Measurements from ENCODE around the gene UCP2. TPM values are rescaled to one million over a fixed set of nuclear protein-coding genes. Genes with fewer than 3 reads are reported as not detected.

UCP2 gene
- total RNA-seq, 1 donor from 2014 or later, result 12.8 TPM

DNA sequence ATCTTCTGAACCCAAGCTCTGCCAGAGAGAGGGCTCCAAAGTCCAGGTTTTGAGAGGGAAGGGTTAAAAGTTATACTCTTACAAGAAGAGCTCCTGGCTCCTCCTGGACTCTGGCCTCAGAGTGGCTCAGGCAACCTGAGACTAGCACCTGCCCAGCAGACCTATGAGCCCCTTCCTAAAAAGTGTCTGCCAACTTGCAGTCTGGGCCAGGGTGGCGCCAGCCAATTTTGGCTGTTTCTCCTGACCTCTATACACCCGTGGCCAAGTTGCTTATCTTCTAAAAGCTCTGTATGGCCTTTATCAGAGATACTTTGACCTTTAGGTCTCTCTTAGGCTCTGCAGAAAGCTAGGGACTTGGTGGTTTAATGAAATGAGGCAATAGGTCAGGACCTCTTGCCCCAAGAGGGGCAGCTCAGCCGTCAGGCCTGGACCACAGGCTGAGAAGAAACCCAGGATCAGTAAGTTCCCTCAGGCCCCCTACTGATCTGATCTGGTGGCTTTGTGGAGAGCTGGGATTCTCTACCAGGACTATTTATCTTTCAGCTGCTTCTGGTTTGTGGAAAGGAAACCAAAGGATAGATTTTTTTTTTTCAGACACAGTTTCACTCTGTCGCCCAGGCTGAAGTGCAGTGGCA is 36.6 kb upstream of the UCP2 start:
- no peak overlapping the region for H3K4me3 Mint-ChIP-seq (ENCODE audit: unreplicated experiment)
- H3K27ac Mint-ChIP-seq (ENCODE audit: unreplicated experiment), result no peak overlapping the region
- peaks cover 21% of the 10 kb centered on the region for H3K36me3 Mint-ChIP-seq (ENCODE audit: low read depth, unreplicated experiment)
- TF ChIP-seq, protein P1, sequence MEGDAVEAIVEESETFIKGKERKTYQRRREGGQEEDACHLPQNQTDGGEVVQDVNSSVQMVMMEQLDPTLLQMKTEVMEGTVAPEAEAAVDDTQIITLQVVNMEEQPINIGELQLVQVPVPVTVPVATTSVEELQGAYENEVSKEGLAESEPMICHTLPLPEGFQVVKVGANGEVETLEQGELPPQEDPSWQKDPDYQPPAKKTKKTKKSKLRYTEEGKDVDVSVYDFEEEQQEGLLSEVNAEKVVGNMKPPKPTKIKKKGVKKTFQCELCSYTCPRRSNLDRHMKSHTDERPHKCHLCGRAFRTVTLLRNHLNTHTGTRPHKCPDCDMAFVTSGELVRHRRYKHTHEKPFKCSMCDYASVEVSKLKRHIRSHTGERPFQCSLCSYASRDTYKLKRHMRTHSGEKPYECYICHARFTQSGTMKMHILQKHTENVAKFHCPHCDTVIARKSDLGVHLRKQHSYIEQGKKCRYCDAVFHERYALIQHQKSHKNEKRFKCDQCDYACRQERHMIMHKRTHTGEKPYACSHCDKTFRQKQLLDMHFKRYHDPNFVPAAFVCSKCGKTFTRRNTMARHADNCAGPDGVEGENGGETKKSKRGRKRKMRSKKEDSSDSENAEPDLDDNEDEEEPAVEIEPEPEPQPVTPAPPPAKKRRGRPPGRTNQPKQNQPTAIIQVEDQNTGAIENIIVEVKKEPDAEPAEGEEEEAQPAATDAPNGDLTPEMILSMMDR (IDR thresholded peaks at IDR 0.05; ENCODE audit: unreplicated experiment), result no peak
- H3K27me3 Mint-ChIP-seq (ENCODE audit: unreplicated experiment), result no peaks in the 10 kb centered on the region
- peaks cover 9% of the 10 kb centered on the region for H3K4me1 Mint-ChIP-seq (ENCODE audit: unreplicated experiment)
- no peak for DNase-seq (ENCODE audit: low spot score)
- H3K9me3 Mint-ChIP-seq (ENCODE audit: unreplicated experiment), result no peaks in the 10 kb centered on the region

DNA sequence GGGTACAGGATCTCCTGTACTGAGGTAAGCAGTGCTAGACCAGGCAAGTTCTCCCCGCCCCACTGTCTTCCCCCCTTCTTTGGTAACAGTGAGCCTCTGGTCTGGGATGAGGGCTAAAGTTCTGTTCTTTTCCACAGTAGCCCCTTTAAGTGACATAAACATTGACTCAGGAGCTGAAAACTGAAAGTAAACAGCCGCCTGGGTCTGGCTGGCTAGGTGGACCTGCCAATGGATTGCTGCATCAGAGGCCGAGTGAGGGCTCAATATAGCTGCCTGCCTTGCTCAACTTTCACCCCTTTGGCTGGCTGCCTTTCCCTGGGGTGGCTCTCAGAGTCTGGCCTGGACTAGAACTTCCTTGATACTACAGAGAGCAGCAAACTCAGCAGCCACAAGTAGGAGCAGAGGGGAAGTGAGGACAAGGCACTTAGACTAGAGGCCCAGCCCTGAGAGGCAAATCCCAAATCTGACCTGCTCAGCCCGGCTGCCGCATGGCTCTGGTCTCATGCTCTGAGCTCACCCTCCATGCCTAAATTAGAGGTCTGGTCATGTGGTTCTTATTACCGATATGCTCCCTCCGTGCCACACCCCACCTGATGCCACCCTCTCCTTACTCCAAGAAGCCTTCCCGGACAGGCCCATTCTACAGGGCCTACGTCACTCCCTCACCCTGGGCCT is 35.8 kb upstream of the UCP2 start:
- TF ChIP-seq, protein P1 (IDR thresholded peaks at IDR 0.05; ENCODE audit: unreplicated experiment), result no peak
- H3K9me3 Mint-ChIP-seq (ENCODE audit: unreplicated experiment), result no peaks in the 10 kb centered on the region
- H3K4me1 Mint-ChIP-seq (ENCODE audit: unreplicated experiment), result peaks cover 1% of the 10 kb centered on the region
- H3K4me3 Mint-ChIP-seq (ENCODE audit: unreplicated experiment), result no peak overlapping the region
- H3K27ac Mint-ChIP-seq (ENCODE audit: unreplicated experiment), result no peak overlapping the region
- no peaks in the 10 kb centered on the region for H3K27me3 Mint-ChIP-seq (ENCODE audit: unreplicated experiment)
- DNase-seq (ENCODE audit: low spot score), result no peak
- H3K36me3 Mint-ChIP-seq (ENCODE audit: low read depth, unreplicated experiment), result peaks cover 21% of the 10 kb centered on the region

DNA sequence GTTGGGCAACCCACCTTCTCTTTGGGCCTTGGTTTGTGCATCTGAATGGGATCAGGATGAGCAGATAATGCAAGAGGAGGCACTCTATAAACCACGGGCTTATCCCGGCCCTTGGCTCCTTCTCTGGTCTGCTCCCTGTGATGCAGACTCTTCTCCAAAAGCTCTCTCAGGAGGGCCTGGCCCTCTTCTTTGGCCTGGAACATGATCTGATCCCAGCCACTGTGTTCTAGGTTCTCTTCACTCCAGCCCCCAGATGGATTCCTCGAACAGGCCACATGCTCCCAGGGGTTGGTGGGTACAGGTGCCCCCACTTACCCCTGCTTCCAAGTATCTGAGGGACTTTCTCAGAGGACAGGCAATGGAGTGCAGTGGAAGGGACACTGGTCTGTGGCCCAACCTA is 35.0 kb upstream of the UCP2 start:
- peaks cover 21% of the 10 kb centered on the region for H3K36me3 Mint-ChIP-seq (ENCODE audit: low read depth, unreplicated experiment)
- no peaks in the 10 kb centered on the region for H3K9me3 Mint-ChIP-seq (ENCODE audit: unreplicated experiment)
- no peak overlapping the region for H3K27ac Mint-ChIP-seq (ENCODE audit: unreplicated experiment)

DNA sequence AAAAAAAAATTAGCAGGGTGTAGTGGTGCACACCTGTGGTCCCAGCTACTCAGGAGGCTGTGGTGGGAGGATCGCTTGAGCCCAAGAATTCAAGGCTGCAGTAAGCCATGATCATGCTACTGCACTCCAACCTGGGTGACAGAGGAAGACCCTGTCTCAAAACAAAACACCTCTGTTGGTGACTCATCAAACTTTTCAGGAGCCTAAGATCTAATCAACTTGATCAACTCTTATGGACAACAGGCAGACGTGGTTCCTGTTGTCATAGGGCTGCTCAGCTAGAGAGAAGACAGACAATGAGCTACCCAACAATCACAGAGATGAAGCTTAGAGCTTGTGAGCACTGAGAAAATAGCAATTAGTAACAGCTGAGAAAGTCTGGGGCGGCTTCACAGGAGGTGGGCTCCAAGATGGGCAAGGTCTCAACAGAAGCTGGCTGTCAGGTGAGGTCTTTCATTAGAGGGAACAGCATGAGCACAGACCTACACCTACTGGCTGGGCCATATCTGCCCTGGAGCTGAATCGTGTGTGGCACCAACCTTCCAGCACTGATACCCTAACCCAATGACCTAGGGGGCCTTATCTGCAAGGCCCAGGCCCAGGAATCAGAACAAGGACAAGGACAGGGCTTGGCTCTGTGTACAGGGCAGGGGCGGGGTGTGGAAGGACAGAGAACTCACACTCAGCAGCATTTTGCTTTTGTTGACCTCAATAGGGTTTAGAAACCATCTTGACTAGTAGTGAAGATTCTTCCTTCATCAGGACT is 33.5 kb upstream of the UCP2 start:
- H3K4me3 Mint-ChIP-seq (ENCODE audit: unreplicated experiment), result peak overlapping the region; percentile 61
- no peak overlapping the region for H3K27ac Mint-ChIP-seq (ENCODE audit: unreplicated experiment)
- TF ChIP-seq, protein P1 (IDR thresholded peaks at IDR 0.05; ENCODE audit: unreplicated experiment), result no peak
- peaks cover 2% of the 10 kb centered on the region for H3K27me3 Mint-ChIP-seq (ENCODE audit: unreplicated experiment)
- H3K36me3 Mint-ChIP-seq (ENCODE audit: low read depth, unreplicated experiment), result peaks cover 25% of the 10 kb centered on the region
- H3K4me1 Mint-ChIP-seq (ENCODE audit: unreplicated experiment), result no peaks in the 10 kb centered on the region
- H3K9me3 Mint-ChIP-seq (ENCODE audit: unreplicated experiment), result no peaks in the 10 kb centered on the region
- DNase-seq (ENCODE audit: low spot score), result no peak

More for the DNA sequence above, 35.0 kb upstream of the UCP2 start:
- H3K4me1 Mint-ChIP-seq (ENCODE audit: unreplicated experiment), result no peaks in the 10 kb centered on the region
- TF ChIP-seq, protein P1 (IDR thresholded peaks at IDR 0.05; ENCODE audit: unreplicated experiment), result no peak
- peak overlapping the region; percentile 17 for H3K4me3 Mint-ChIP-seq (ENCODE audit: unreplicated experiment)
- H3K27me3 Mint-ChIP-seq (ENCODE audit: unreplicated experiment), result no peaks in the 10 kb centered on the region
- no peak for DNase-seq (ENCODE audit: low spot score)
